Measurements from ENCODE around the gene PNLIPRP2. TPM values are rescaled to one million over a fixed set of nuclear protein-coding genes. Genes with fewer than 3 reads are reported as not detected.

The PNLIPRP2 gene
- total RNA-seq, 1 experiment from 2014 or later, result not detected

DNA sequence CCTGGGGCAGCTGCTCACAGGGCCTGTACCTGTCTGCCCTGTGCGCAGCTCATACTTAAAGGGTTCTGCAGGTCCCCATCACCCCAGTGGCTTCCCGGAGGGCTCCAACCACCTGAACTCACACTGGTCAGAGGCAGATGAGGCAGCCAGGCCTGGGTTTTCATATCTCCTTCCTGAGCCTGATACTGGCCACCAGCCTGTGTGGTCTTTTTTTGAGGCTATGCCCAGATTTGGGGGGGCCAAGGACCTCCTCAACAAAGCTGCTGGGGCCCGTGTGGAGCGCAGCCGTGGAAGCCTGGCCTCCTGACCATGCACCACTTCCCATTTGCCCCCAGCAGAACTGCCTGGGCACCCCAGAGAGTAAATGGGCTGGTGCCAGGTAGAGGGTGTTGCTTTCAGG, 25.7 kb downstream of the PNLIPRP2 start:
- H3K36me3 Mint-ChIP-seq (ENCODE audit: insufficient read depth, unreplicated experiment), result no peaks in the 10 kb centered on the region
- H3K9me3 Mint-ChIP-seq (ENCODE audit: unreplicated experiment), result peaks cover 7% of the 10 kb centered on the region
- no peak for DNase-seq (ENCODE audit: unreplicated experiment)
- no TSS peak for BruUV-seq (replicated peaks)
- ChIA-PET POLR2A (interaction anchor here (1.4 kb wide), 1 partner anchor 14 kb away, joined by 3 read pairs; no protein-coding TSS in a partner anchor), CTCF (interaction anchor here (0.6 to 2.1 kb wide), 4 partner anchors 19 to 150 kb away, joined by 3 to 12 read pairs (median 4); no protein-coding TSS in a partner anchor)
- TF ChIP-seq, protein P1, sequence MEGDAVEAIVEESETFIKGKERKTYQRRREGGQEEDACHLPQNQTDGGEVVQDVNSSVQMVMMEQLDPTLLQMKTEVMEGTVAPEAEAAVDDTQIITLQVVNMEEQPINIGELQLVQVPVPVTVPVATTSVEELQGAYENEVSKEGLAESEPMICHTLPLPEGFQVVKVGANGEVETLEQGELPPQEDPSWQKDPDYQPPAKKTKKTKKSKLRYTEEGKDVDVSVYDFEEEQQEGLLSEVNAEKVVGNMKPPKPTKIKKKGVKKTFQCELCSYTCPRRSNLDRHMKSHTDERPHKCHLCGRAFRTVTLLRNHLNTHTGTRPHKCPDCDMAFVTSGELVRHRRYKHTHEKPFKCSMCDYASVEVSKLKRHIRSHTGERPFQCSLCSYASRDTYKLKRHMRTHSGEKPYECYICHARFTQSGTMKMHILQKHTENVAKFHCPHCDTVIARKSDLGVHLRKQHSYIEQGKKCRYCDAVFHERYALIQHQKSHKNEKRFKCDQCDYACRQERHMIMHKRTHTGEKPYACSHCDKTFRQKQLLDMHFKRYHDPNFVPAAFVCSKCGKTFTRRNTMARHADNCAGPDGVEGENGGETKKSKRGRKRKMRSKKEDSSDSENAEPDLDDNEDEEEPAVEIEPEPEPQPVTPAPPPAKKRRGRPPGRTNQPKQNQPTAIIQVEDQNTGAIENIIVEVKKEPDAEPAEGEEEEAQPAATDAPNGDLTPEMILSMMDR (IDR thresholded peaks at IDR 0.05; ENCODE audit: unreplicated experiment), result no peak
- no peak overlapping the region for H3K27ac Mint-ChIP-seq (ENCODE audit: low read depth, unreplicated experiment)
- H3K4me3 Mint-ChIP-seq (ENCODE audit: unreplicated experiment), result no peak overlapping the region
- intact Hi-C loops (cut with micrococcal nuclease), result no loop called here
- H3K27me3 Mint-ChIP-seq (ENCODE audit: insufficient read depth, unreplicated experiment), result peaks cover 39% of the 10 kb centered on the region
- H3K4me1 Mint-ChIP-seq (ENCODE audit: insufficient read depth, unreplicated experiment), result no peaks in the 10 kb centered on the region

DNA sequence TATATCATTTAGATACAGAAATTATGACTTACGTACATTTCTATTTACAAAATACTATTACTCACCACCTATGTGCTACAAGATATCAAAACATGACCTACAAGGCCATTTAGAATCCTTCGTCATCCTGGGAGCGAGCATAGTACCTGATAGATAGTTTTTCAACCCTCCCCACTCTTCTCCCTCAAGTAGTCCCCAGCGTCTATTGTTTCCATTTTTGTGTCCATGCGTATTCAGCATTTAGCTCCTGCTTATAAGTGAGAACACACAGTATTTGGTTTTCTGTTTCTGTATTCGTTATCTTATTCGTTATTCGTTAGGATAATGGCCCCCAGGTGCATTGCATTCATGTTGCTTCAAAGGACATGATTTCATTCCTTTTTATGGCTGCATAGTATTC, 28.1 kb downstream of the PNLIPRP2 start:
- ChIA-PET CTCF (interaction anchor here (0.6 to 1.0 kb wide), 2 partner anchors 34 to 831 kb away, joined by 3 to 4 read pairs; no protein-coding TSS in a partner anchor), POLR2A (no interaction called here)
- no peak overlapping the region for H3K4me3 Mint-ChIP-seq (ENCODE audit: unreplicated experiment)
- TF ChIP-seq, protein P1 (IDR thresholded peaks at IDR 0.05; ENCODE audit: unreplicated experiment), result no peak
- DNase-seq (ENCODE audit: unreplicated experiment), result no peak
- H3K36me3 Mint-ChIP-seq (ENCODE audit: insufficient read depth, unreplicated experiment), result no peaks in the 10 kb centered on the region
- H3K27ac Mint-ChIP-seq (ENCODE audit: low read depth, unreplicated experiment), result no peak overlapping the region
- no peaks in the 10 kb centered on the region for H3K4me1 Mint-ChIP-seq (ENCODE audit: insufficient read depth, unreplicated experiment)
- no TSS peak for BruUV-seq (replicated peaks)
- intact Hi-C loops (cut with micrococcal nuclease), result no loop called here
- H3K9me3 Mint-ChIP-seq (ENCODE audit: unreplicated experiment), result no peaks in the 10 kb centered on the region
- H3K27me3 Mint-ChIP-seq (ENCODE audit: insufficient read depth, unreplicated experiment), result peaks cover 32% of the 10 kb centered on the region

DNA sequence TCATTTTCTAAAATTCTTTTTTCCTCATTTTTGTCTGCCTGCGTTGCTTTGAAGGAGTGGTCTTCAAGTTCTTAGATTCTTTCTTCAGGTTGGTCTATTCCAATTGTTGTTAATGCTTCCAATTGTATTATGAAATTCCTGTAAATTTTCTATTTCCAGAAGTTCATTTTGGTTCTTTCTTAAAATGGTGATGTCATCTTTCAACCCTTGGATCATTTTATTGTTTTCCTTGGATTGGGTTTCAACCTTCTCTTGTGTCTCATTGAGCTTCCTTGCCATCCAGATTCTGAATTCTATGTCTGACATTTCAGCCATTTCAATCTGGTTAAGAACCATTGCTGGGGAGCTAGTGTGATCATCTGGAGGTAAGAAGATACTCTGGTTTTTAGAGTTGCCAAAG, 33.1 kb downstream of the PNLIPRP2 start:
- DNase-seq (ENCODE audit: unreplicated experiment), result no peak
- Mint-ChIP-seq H3K9me3 (ENCODE audit: unreplicated experiment) (no peaks in the 10 kb centered on the region), H3K36me3 (ENCODE audit: insufficient read depth, unreplicated experiment) (no peaks in the 10 kb centered on the region), H3K4me1 (ENCODE audit: insufficient read depth, unreplicated experiment) (no peaks in the 10 kb centered on the region), H3K27me3 (ENCODE audit: insufficient read depth, unreplicated experiment) (peaks cover 17% of the 10 kb centered on the region), H3K27ac (ENCODE audit: low read depth, unreplicated experiment) (no peak overlapping the region), H3K4me3 (ENCODE audit: unreplicated experiment) (no peak overlapping the region)
- TF ChIP-seq, protein P1 (IDR thresholded peaks at IDR 0.05; ENCODE audit: unreplicated experiment), result no peak
- BruUV-seq (replicated peaks), result no TSS peak
- ChIA-PET POLR2A (interaction anchor here (0.8 kb wide), 1 partner anchor 403 kb away, joined by 3 read pairs; no protein-coding TSS in a partner anchor), CTCF (interaction anchor here (1.0 to 1.1 kb wide), 2 partner anchors 28 to 516 kb away, joined by 3 to 4 read pairs; no protein-coding TSS in a partner anchor)
- intact Hi-C loops (cut with micrococcal nuclease), result no loop called here

DNA sequence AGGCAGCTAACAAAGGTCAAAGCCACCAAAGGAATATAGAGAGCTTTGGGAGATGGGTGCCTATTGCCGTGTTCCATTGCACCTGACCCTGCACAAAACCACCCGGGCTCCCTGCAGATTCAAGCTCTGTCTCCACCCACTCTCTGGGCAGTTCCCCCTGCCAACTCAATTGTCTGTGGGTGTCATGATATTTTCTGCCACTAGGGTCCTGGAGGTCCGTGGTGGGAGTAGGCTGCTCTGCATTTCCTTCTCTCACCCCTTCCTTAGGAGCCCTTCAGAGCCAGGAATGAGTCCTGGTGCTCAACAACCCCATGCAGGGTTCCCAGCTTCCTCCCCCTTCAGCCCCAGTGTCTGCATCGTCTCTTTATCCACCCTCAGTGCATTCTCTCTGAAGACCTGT, 34.1 kb downstream of the PNLIPRP2 start:
- H3K4me1 Mint-ChIP-seq (ENCODE audit: insufficient read depth, unreplicated experiment), result no peaks in the 10 kb centered on the region
- no TSS peak for BruUV-seq (replicated peaks)
- H3K4me3 Mint-ChIP-seq (ENCODE audit: unreplicated experiment), result no peak overlapping the region
- TF ChIP-seq, protein P1 (IDR thresholded peaks at IDR 0.05; ENCODE audit: unreplicated experiment), result peak; percentile 20
- ChIA-PET CTCF (interaction anchor here (0.5 to 1.1 kb wide), 2 partner anchors 20 to 515 kb away, joined by 3 read pairs; no protein-coding TSS in a partner anchor), POLR2A (no interaction called here)
- no peak overlapping the region for H3K27ac Mint-ChIP-seq (ENCODE audit: low read depth, unreplicated experiment)
- H3K9me3 Mint-ChIP-seq (ENCODE audit: unreplicated experiment), result no peaks in the 10 kb centered on the region
- H3K36me3 Mint-ChIP-seq (ENCODE audit: insufficient read depth, unreplicated experiment), result no peaks in the 10 kb centered on the region
- DNase-seq (ENCODE audit: unreplicated experiment), result peak; percentile 6
- intact Hi-C loops (cut with micrococcal nuclease), result no loop called here
- H3K27me3 Mint-ChIP-seq (ENCODE audit: insufficient read depth, unreplicated experiment), result peaks cover 17% of the 10 kb centered on the region

Data from MCF 10A (cell line).